Hepatocyte (in vitro differentiated cells): ENCODE data around the gene GFOD1. TPM values are rescaled to one million over a fixed set of nuclear protein-coding genes. Genes with fewer than 3 reads are reported as not detected.

ENCODE experiments used
- polyA plus RNA-seq: library from polyadenylated mRNA; unstranded; fragments of >200 nt; fragmentation: Nextera tagmentation; extraction: Ambion mirVana; gene quantifications from 2 replicates; pipeline ENCODE4 v1.2.1, GENCODE V29; 2016
- total RNA-seq: library from RNA; depleted of rRNA; stranded (reverse); fragments of >200 nt; gene quantifications from 2 replicates; pipeline ENCODE4 v1.2.3, GENCODE V29; 2014

Gene GFOD1
- total and polyA plus RNA-seq, 2 experiments from 2014 or later: 2.8 to 3.5 TPM

Other genes with a start within 250 kb of the GFOD1 start
- gene TBC1D7, start 159.1 kb downstream of the GFOD1 start, total RNA-seq: 15.5 and 27.8 TPM in 2 replicates
- 28.3 and 32.4 TPM in 2 replicates for gene TBC1D7, start 159.1 kb downstream of the GFOD1 start, polyA plus RNA-seq
- 12.8 and 12.9 TPM in 2 replicates for gene SIRT5, start 87.0 kb upstream of the GFOD1 start, total RNA-seq
- gene SIRT5, start 87.0 kb upstream of the GFOD1 start, polyA plus RNA-seq: 8.5 and 8.6 TPM in 2 replicates
- 84.1 and 84.3 TPM in 2 replicates for gene NOL7, start 127.7 kb upstream of the GFOD1 start, total RNA-seq
- gene NOL7, start 127.7 kb upstream of the GFOD1 start, polyA plus RNA-seq: 96.8 and 116 TPM in 2 replicates
- 28.6 and 36.1 TPM in 2 replicates for gene RANBP9, start 224.2 kb upstream of the GFOD1 start, total RNA-seq
- 20.1 and 24.2 TPM in 2 replicates for gene RANBP9, start 224.2 kb upstream of the GFOD1 start, polyA plus RNA-seq